SH-SY5Y (cell line): Measurements from ENCODE around the gene ABR.

Source experiments
- GATA2 ChIP-seq: IDR thresholded peaks from 2 replicates; pipeline ENCODE4 v1.6.1; 2011; ENCODE audit warnings: mild to moderate bottlenecking, low read depth, low read length
- GATA3 ChIP-seq: IDR thresholded peaks from 2 replicates; pipeline ENCODE4 v1.6.1; 2011; ENCODE audit warnings: low read depth, mild to moderate bottlenecking, low read length, moderate library complexity

The ABR gene

DNA sequence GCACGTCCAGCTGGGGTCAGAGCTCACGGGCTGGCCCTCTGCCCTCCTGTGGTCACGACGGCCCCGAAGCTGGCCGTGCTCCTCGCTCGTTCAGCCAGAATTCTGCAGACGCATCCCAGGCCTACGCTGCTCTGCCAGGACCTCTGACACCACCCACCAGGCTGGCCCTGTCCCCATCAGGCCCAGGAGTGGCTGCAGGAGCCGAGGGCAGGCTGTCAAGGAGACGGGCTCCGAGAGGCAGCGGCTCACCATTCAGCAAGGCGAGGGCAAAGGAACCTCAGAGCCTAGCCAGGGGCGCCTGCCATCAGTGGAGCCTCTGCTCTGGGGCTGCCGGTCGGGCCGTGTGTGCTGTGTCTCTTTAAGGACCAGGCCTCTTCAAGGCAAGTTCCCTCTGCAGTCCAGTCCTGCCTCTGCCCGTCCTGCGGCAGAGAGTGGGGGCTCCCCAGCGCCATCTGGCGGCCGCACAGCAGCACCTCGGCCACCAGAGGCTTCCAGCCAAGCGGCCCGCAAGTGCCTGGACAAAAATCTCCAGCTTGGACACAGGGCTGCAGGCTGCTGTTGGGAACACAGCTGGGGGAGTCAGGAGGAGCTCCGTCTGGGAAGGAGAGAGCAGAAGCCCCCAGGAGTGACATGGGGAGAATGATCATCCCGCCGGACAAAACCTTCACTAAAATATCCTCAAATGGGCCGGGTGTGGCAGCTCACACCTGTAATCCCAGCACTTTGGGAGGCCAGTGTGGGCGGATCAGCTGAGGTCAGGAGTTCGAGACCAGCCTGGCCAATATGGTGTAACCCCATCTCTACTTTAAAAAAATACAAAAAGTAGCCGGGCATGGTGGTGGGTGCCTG, 7.4 kb upstream of the ABR start:
- TF ChIP-seq GATA2 = no peak
- TF ChIP-seq GATA3 = no peak

DNA sequence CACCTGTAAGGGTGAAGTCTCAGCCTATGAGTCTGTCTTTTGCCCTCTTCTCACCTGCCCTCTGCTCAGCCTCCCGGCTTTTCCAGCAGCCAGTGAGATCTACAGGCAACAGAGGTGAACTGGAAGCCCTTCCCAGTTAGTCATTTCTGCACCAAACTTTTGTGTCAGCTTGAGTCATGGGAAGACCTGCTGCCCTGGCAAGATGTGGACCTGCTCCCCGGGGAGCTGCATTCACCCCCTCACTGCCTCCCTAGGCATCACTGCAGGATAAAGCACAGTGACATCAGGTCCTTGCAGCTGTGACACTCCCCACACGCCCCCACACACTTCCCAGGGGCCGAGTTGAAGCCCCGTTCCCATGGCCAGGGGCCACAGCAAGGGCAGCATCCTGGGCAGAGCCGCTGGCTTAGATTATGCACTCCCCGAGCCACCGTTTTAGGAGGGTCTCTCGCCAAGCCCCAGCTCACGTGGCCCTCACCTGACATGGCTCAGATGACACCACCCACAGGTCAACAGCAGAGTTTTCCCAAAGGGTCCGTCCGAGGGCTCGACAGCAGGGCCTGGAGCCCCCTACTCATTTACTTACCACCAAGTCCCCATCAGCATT, 6.5 kb upstream of the ABR start:
- TF ChIP-seq GATA2 = no peak
- no peak for TF ChIP-seq GATA3

DNA sequence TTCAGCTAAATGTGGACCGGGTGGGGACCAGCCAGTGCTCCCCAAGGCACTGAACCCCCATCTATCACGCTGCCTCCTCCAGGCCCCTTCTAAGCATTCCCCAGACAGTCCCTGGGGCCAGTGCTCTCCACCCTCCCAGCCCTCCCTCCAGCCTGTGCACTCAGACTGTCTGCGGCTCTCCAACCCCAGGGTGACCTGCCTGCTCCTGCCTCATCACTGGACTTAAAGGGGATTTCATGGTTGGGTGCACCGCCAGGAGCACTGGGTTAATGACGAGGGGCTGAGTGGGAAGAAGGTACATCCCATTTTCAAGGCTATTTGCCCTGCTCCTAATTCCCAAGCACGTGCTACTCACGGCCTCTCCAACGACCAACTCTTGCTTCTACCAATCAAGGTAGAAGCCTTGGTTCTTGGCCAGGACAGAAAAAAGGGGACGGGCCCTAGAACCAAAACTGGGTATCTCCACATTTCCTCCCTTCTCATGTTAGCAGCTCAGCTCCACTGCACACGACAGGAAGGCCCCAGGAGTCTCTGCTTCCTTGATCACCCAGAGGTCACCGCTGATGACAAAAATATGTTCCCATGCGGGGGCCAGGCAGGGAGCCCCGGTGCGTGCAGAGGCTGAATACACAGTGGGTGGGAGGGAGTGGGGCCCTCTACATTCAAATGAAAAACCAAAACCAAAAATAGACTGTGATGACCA, 3.5 kb upstream of the ABR start:
- TF ChIP-seq GATA2 (no peak), GATA3 (no peak)

DNA sequence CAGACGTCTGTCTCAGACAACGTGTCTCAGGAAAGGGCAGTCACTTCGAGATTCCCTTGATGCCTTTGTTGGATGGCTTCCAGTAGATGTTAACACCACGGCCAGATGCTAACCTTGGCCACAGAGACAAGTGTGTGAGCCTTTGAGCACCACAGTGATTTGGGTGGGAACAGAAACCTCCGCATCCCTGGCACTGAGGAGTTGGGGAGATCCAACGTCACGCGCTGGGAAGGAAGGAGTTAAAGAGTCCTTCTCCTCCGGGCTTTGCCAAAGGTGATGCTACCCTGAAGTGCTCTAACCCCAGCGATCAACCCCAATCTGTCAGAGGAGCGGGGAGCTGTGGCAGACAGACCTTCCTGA, 3.0 kb upstream of the ABR start:
- TF ChIP-seq GATA3 (no peak), GATA2 (no peak)

DNA sequence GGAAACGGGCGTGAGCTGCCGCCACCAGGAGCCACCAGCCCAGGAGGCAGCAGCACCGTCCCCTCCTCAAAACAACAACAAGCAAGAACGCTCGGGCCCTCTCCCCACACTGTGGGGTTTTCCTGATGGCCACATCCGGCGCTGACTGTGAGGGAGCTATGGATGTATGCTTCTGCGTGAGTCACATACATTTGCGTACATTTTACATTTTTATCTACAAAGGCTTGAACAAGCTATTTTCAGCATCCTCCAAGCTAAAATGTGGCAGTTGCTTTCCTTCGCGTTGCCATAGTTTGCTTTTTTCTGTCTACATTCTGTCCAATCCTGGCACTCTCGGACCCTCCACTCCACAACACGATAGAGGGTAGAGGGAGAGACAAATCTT, 2.0 kb upstream of the ABR start:
- no peak for TF ChIP-seq GATA2
- TF ChIP-seq GATA3 = no peak

DNA sequence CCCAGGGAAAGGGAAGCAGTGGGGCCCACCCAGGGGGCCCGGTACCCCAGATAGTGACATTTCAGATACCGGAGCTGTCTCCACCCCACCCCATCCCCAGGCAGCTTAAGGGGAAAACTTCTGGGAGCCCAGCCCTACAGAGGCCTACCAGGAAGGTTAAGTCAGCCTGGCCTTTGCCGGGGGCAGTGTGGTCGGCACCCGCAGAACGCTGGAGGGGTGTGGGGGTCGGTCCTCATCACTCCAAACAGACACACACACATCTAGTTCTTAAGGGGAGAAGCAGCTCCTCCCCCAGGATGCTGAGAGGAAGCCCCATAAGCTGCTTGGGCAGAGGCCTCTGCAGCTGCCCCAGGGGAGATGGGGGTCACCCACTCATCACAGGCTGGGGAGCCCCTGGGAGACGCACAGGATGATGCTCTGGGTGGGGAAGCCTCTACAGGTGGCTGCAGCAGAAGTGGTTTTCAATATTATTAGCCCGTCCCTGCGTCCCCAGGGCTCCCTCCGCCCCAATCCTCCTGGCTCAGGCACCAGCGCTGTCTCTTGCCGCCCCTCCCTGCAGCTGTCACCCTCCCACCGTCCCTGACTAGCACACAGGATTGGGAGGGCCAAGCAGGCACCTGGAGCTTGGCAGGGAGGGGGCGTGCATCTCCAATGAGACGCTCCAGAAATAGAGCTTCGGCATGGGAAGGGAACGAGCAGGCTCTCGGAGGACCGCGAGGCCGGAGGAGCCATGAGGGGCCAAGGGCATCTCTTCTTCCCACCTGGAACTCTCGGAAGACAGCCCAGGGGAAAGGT, 1.4 kb upstream of the ABR start:
- TF ChIP-seq GATA2 = no peak
- no peak for TF ChIP-seq GATA3

DNA sequence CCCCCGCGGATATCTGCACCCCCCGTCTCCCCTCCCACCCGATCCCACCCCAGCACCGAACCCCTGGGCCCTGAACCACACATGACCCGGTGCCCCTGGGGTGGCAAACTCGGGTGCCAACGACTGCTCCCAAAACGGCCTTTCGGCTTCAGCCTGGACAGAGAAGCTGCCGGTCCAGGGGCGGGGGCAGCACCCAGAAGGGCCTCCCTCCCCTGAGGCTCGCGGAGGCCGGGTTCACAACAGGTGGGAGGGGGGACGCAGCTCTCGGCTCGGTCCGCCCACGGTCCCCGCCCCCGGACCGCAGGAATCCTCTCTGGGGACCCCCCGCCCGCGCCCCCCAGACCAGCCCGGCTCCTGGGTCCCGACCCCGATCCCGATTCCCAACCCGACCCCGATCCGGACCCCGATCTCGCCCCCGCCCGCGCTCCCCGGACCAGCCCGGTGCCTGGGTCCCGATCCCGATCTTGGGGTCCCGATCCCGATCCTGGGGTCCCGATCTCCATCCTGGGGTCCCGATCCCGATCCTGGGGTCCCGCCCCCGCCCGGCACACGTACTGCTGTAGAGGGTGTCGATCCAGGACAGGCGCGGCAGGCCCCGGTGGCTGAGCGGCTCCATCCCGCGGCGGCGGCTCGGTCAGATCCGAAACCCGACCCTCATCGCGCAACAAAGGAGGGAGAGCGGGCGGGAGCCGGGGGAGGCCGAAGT, 516 bp downstream of the ABR start:
- no peak for TF ChIP-seq GATA2
- no peak for TF ChIP-seq GATA3

DNA sequence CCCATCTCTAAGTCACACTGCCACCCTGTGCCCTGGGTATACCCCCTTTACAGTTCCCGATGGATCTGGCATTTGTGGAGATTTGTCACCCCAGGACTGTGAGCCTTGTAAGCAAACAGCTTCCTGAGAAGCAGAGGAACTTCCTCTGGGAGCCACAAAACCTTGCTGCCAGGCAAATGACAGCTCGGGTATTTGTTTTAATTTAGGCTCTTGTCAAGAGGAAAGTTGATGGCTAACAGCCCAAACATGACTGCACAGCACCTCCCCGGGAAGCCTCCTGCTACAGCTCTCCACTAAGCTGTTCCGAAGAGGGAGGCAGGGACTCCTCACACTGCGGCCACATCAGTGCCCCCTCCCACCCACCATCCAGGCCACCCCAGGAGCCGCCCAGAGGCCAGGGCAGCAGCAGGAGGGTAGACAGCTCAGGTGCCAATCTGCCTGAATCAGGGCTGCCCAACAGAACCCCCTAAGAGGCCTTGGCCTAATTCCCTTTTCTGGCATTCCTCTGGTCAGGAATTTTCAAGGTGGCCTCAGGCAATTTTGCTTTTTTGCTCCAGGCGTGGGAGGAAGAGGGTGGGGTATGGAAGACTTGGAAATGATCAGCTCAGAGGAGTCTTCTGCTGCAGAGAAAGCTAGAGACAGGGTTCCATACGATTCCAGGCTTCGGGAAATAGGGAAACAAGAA, 2.6 kb downstream of the ABR start:
- TF ChIP-seq GATA2 (no peak), GATA3 (no peak)

DNA sequence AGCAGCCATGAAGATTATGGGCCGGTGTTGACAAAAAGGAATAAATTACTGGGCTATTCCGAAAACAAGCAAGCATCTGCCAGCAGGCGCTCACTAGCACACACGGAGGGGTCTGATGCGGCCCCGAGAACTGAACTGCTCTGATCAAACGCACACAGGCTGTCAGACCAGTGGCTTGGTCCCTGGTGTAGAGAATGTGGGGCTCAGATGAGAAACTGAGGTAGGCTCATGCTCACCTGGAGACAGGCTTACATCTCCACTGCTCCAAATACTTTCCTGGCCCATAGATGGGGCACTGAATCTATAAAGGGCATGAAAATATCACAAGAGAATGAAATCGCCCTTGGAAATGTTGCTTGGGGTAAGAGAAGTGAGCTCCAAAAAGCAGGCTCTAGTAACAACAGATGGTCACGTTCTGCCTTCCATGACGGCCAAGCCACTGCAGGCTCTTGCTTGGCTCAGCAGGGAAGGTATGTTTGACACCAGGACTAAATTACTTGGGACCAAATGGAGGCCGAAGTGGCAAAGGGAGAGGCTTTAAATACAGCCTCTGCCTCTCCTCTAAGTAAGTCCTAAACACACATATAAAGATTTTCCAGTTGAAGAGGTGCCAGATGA, 5.4 kb downstream of the ABR start:
- TF ChIP-seq GATA2 (no peak), GATA3 (no peak)

DNA sequence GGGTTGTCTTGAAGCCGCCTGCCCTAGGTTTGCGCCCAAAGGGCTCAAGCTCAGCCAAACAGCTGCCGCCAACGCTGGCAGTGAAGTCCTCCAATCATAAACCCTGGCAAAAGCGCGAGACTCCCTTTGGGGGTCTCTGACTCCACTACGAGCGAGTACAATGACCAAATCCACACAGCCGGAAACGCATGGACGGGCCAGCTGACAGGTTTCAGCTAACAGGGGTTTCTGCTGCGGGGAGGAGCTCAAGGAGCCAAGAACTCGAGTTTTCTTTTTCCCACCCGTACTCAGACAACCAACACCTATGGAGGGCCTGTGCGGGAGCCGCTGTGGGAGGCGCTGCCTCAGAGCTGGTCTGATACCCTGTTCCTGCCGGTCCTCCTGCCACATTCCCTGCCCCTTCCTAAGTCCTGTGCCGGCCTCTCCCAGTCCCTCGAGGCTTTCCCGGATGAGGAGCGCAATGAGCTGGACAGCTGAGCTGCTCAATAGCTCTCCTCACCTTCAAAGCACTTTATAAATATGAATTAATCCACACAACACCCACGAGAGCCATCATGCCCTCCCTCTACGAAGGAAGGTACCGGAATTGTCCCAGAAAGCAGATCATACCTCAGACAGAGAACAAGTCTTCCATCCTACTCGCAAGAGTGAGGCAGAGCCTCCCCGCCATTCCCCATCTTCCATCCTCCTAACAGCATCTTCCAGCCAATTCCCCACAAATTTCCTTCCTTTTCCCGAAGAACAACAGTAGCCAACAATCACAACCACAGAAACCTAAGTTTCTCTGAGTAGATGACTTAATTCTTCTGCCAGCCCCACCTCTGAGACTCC, 6.1 kb downstream of the ABR start:
- TF ChIP-seq GATA3 (no peak), GATA2 (no peak)

DNA sequence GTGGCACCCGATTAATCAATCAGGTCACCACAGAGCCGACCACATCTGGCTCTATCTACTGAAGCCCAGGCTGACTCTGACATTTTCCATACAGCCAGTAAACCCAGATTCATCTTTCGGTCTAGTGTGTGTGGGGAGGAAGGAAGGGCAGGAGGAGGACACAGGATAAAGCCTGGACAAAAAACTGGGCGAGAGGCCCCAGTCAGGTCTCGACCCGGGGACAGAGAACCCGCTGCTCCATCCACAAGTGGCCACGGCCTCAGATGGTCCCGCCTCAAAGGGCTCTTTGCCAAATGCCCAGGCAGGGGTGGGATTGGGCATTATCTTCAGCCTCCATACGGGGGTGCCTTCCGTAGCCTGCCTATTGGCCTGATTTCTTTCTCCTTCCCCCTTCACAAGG, 7.8 kb downstream of the ABR start:
- TF ChIP-seq GATA2 (no peak), GATA3 (no peak)

DNA sequence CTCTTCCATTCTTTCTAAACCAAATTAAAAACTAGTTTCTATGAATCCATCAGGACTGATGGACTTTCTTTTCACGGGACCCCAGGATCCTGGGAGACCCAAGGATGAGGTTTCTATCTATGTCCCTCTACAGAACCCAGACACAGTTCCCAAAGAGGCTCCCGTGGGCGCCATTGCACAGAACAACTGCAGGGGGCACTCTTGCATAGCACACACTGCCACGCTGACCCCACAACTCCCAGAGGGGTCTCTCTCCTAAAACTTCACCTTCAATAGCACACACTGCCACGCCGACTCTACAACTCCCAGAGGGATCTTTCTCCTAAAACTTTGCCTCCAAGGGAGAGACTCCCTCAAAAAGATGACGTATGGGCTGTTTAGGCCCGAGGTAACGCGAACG, 9.0 kb downstream of the ABR start:
- TF ChIP-seq GATA3 (no peak), GATA2 (no peak)

DNA sequence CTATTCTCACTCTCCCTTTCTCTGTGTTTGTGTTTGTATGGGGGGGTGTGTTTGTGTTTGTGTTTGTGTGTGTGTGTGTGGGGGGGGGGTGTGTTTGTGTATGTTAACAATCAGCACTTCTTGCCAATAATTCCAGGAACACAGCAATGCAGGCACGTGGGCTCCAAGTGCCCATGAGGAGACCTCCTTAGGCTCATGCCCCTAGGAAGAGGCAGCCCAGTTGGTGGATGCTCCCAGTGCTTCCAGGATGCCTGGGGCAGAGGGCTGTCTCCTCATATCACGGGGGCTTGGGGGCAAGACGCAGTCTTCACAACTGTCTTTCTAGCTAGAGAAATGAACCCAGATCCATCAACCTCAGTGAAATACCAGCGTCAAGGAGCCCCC, 9.9 kb downstream of the ABR start:
- TF ChIP-seq GATA2 = no peak
- no peak for TF ChIP-seq GATA3
